ENCODE measurements around the gene OTOF. TPM values are rescaled to one million over a fixed set of nuclear protein-coding genes. Genes with fewer than 3 reads are reported as not detected.

Gene OTOF
- total and polyA plus RNA-seq, 2 of the 4 experiments (the other 2 are of a cell fraction), result 0.03 TPM; not detected in 1

- no peak for ATAC-seq (ENCODE audit: low read depth)
- Histone ChIP-seq H2AK9ac (replicated peaks; ENCODE audit: low read depth, low read length, poor library complexity) (no peak overlapping the region), H3K4ac (ENCODE audit: low read depth, low read length) (no peak overlapping the region), H4K91ac (ENCODE audit: insufficient read depth, low read depth, low read length) (no peak overlapping the region), H2BK120ac (ENCODE audit: low read depth, low read length) (no peak overlapping the region), H3K36me3 (ENCODE audit: control insufficient read depth, insufficient read depth, low read length) (no peaks in the 10 kb centered on the region), H3K9ac (ENCODE audit: low read depth, low read length) (no peak overlapping the region), H4K8ac (ENCODE audit: low read depth in 2 of 2, low read length in 2 of 2) (no peak overlapping the region), H2BK15ac (ENCODE audit: low read depth, low read length) (no peak overlapping the region), H3K23ac (ENCODE audit: low read depth, low read length) (no peak overlapping the region), H4K20me1 (ENCODE audit: insufficient read depth, low read length) (no peaks in the 10 kb centered on the region), H3K56ac (ENCODE audit: extremely low read depth, insufficient read depth, low read length) (no peak overlapping the region), H2AFZ (replicated peaks; ENCODE audit: low read length, poor library complexity) (no peak overlapping the region), H3K14ac (replicated peaks; ENCODE audit: low read depth, low read length) (no peak overlapping the region), H3K9me3 (ENCODE audit: control insufficient read depth, insufficient read depth, low read length) (no peaks in the 10 kb centered on the region), H3K79me1 (ENCODE audit: low read depth in 1 of 2, low read length in 2 of 2) (no peaks in the 10 kb centered on the region), H4K5ac (ENCODE audit: low read depth, low read length) (no peak overlapping the region), H2BK5ac (ENCODE audit: low read depth, low read length, poor library complexity, severe bottlenecking) (no peak overlapping the region), H3K4me2 (ENCODE audit: low read depth, low read length) (no peak overlapping the region), H3K9me1 (ENCODE audit: insufficient read depth, low read length) (no peaks in the 10 kb centered on the region), H2AK5ac (ENCODE audit: low read depth, low read length) (no peak overlapping the region), H3K4me1 (ENCODE audit: control insufficient read depth, insufficient read depth, low read length) (no peaks in the 10 kb centered on the region), H2BK20ac (ENCODE audit: low read depth, low read length) (no peak overlapping the region), H3K18ac (ENCODE audit: low read depth, low read length) (no peak overlapping the region), H3K4me3 (ENCODE audit: insufficient read depth, low read depth, low read length) (no peak overlapping the region), H3K27ac (ENCODE audit: insufficient read depth, low read length) (no peak overlapping the region), H3K27me3 (ENCODE audit: control insufficient read depth, insufficient read depth, low read length) (peaks cover 13% of the 10 kb centered on the region; the same call in 1 of the 2 replicates)
- no TSS peak for BruUV-seq (replicated peaks)
- dilution Hi-C loops (cut with HindIII; ENCODE audit: low sequenced_read_pairs, unreplicated experiment) (no loop called here), intact Hi-C loops (cut with micrococcal nuclease) (loop anchor here (10.0 kb wide), 1 partner anchor 137 kb away; no protein-coding TSS in a partner anchor), in situ Hi-C loops (cut with MboI; ENCODE audit: low sequenced_read_pairs) (no loop called here)
- no peak for DNase-seq
- CTCF ChIA-PET, result no interaction called here
- no peak for TF ChIP-seq FOS (IDR thresholded peaks at IDR 0.05; ENCODE audit: low read depth, low read length)
- no peak for TF ChIP-seq SMC3 (IDR thresholded peaks at IDR 0.05; ENCODE audit: low read depth, low read length)
- TF ChIP-seq NFE2L2 (IDR thresholded peaks at IDR 0.05; ENCODE audit: low read depth, low read length), result no peak
- no peak for TF ChIP-seq MAFK (IDR thresholded peaks at IDR 0.05; ENCODE audit: low read depth, low read length)
- TF ChIP-seq USF2 (IDR thresholded peaks at IDR 0.05; ENCODE audit: low read depth, low read length), result no peak
- TF ChIP-seq POLR2A (IDR thresholded peaks at IDR 0.05; ENCODE audit: low read depth, low read length), result no peak
- no peak for TF ChIP-seq RCOR1 (IDR thresholded peaks at IDR 0.05; ENCODE audit: insufficient replicate concordance, low read length)
- no peak for TF ChIP-seq BHLHE40 (IDR thresholded peaks at IDR 0.05; ENCODE audit: low read depth, low read length)
- TF ChIP-seq RAD21 (IDR thresholded peaks at IDR 0.05; ENCODE audit: low read length), result no peak
- TF ChIP-seq MAZ (IDR thresholded peaks at IDR 0.05; ENCODE audit: borderline replicate concordance, low read depth, low read length), result no peak
- POLR2A ChIA-PET (ENCODE audit: unreplicated experiment), result no interaction called here
- WGBS, 2 experiments (ENCODE audit: extremely low coverage in 2 of 2, insufficient read length in 1 of 2), result 75% methylated on average over 6 of the region's 19 CpGs; no CpG with 5 or more reads in 1 of the 2 experiments
Measured at GRCh38 chr2:26461601-26462023, 16.3 kb downstream of the OTOF start.
